Breast epithelium (tissue), 4 donors: ENCODE data around the gene FXYD3. TPM values are rescaled to one million over a fixed set of nuclear protein-coding genes. Genes with fewer than 3 reads are reported as not detected.

Experiments
- DNase-seq, 2 donors: peaks; one replicate each; pipeline ENCODE4 v3.0.0-alpha.2; 2019; ENCODE audit warnings: low spot score in 2 of 2
- H3K27ac ChIP-seq, 2 donors: fragments of 200-600 bp; sonication (generic) in 1 of 2; one replicate each; pipeline ENCODE4 v1.5.1; 2016 to 2019; ENCODE audit warnings: mild to moderate bottlenecking in 1 of 2
- H3K27me3 ChIP-seq, 2 donors: fragments of 200-600 bp; sonication (generic) in 1 of 2; one replicate each; pipeline versions ENCODE4 v1.5.1 to v1.6.0; 2017 to 2019; ENCODE audit warnings: control low read depth in 1 of 2, mild to moderate bottlenecking in 1 of 2
- H3K36me3 ChIP-seq: fragments of 200-600 bp; one replicate; pipeline ENCODE4 v1.5.1; 2019
- H3K4me1 ChIP-seq, 2 donors: fragments of 200-600 bp; sonication (generic); one replicate each; pipeline ENCODE4 v1.5.1; 2016 to 2019; ENCODE audit warnings: control low read depth in 1 of 2
- H3K4me3 ChIP-seq, 3 donors: fragments of 200-600 bp; sonication (generic); 1 replicate in 2 of 3; 2 replicates in 1 of 3; pipeline ENCODE4 v1.5.1; 2016 to 2019; ENCODE audit warnings: mild to moderate bottlenecking in 3 of 3, moderate library complexity in 2 of 3
- H3K9me3 ChIP-seq, 2 donors: fragments of 200-600 bp; sonication (generic) in 1 of 2; one replicate each; pipeline ENCODE4 v1.5.1; 2016 to 2019; ENCODE audit warnings: control low read depth in 1 of 2
- POLR2A ChIP-seq: fragments of 450-650 bp; IDR thresholded peaks from one replicate; pipeline ENCODE4 v1.6.1; 2016; ENCODE audit warnings: antibody characterized with exemption, mild to moderate bottlenecking, moderate library complexity
- POLR2AphosphoS5 ChIP-seq, 3 donors: sonication (generic); formaldehyde crosslinking; IDR thresholded peaks; one replicate each; pipeline ENCODE4 v1.6.1; 2017; ENCODE audit warnings: antibody characterized with exemption in 3 of 3
- intact Hi-C: fragments of 100-400 bp; cut with DNase I; formaldehyde crosslinking; loops from one replicate; pipeline ENCODE4 v1.15.1; 2023; ENCODE audit warnings: low total_unique reads
- total RNA-seq, 3 donors: library from RNA; depleted of rRNA; stranded (reverse); fragments of >200 nt; gene quantifications; one replicate each; pipeline ENCODE4 v1.1.0, GENCODE V29; 2016
- TF ChIP-seq, protein P1 (sequence below), 3 donors: fragments of 450-650 bp; IDR thresholded peaks; one replicate each; pipeline ENCODE4 v1.5.1; 2016 to 2017; ENCODE audit warnings: antibody characterized with exemption in 3 of 3, mild to moderate bottlenecking in 3 of 3, moderate library complexity in 3 of 3

Gene FXYD3
- total RNA-seq, 3 donors from 2014 or later: 135 to 318 TPM; not detected in 1

DNA sequence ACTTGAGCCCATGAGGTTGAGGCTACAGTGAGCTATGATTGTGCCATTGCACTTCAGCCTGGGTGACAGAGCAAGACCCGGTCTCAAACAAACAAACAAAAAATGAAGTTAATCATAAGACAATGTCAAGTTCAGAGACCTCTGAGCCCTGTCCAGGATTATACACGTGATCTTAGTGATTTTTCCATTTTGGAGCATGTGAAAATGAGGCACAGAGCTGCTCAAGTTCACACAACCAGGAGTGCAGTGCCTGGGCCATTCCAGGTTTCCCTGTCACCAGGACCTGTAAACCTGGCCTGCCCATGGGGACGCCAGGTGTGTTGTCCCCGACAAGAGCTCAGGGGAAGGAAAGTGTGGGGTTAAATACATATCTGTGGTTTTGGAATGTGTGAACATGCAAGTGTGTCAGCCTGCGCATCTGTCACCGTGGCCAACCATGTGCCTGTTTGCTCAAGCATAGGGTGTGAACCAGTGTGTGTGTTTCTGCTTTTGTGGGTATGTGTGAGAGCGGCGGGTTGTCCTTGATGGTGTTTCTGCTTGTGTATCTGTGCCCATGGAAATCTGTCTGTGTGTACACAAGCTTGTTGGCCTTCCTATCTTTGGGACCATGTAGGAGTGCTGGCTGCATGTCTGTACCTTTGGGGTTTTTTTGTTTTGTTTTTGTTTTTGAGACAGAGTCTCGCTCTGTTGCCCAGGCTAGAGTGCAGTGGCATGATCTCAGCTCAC, 21.5 kb downstream of the FXYD3 start:
- DNase-seq: no peak
- TF ChIP-seq, protein P1, sequence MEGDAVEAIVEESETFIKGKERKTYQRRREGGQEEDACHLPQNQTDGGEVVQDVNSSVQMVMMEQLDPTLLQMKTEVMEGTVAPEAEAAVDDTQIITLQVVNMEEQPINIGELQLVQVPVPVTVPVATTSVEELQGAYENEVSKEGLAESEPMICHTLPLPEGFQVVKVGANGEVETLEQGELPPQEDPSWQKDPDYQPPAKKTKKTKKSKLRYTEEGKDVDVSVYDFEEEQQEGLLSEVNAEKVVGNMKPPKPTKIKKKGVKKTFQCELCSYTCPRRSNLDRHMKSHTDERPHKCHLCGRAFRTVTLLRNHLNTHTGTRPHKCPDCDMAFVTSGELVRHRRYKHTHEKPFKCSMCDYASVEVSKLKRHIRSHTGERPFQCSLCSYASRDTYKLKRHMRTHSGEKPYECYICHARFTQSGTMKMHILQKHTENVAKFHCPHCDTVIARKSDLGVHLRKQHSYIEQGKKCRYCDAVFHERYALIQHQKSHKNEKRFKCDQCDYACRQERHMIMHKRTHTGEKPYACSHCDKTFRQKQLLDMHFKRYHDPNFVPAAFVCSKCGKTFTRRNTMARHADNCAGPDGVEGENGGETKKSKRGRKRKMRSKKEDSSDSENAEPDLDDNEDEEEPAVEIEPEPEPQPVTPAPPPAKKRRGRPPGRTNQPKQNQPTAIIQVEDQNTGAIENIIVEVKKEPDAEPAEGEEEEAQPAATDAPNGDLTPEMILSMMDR (IDR thresholded peaks at IDR 0.05): no peak
- no peak for TF ChIP-seq POLR2AphosphoS5 (IDR thresholded peaks at IDR 0.05)
- no peak for TF ChIP-seq POLR2A
- Histone ChIP-seq H3K4me3 (no peak overlapping the region), H3K36me3 (no peaks in the 10 kb centered on the region), H3K4me1 (peaks cover 0 to 5% of the 10 kb centered on the region in 2 donors), H3K9me3 (no peaks in the 10 kb centered on the region), H3K27me3 (no peaks in the 10 kb centered on the region), H3K27ac (peak overlapping the region in 1 of 2 donors; percentile 97)
- intact Hi-C loops: no loop called here

DNA sequence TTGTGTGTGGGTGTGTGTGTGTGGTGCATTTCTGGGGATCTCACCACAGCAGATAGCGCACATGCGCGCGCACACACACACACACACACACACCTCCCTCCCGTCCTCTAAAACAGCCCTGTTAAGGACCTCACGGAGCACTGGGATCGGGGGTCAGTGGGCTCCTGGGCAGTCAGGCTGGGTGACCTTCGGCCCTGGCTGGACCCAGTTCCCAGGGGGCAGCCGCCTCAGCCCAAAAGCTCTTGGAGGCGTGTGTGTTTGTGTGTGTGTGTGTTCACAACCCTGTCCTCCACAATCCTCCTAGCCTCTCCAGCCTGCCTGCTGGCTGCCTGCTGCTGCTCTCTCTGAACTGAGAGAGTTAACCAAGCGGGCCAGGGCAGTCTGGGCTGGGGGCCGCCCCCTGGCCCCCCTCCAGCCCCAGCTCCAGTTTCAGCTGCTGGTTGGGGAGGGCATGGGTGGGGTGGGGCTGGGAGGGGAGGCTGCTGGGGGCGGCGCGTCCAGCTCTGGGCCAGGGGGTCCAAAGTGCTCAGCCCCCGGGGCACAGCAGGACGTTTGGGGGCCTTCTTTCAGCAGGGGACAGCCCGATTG, 22.8 kb downstream of the FXYD3 start, which contains the start of gene FXYD1:
Gene FXYD1 (plus strand): TSS at position 520 of the 588 bp plus-strand sequence. CDS start 1,256 bp downstream, outside the sequence.
- Histone ChIP-seq H3K27ac (peak within 1 kb of the TSS; percentile 81 to 97), H3K27me3 (peaks cover 0 to 4% of the 10 kb centered on the region in 2 donors), H3K4me3 (peak within 1 kb of the TSS; percentile 38 to 66 (median 44)), H3K4me1 (peaks cover 0 to 5% of the 10 kb centered on the region in 2 donors), H3K36me3 (no peaks in the 10 kb centered on the region), H3K9me3 (no peaks in the 10 kb centered on the region)
- intact Hi-C loops: no loop called here
- no peak for DNase-seq
- TF ChIP-seq POLR2AphosphoS5 (IDR thresholded peaks at IDR 0.05) (no peak), POLR2A (no peak)
- TF ChIP-seq, protein P1 (IDR thresholded peaks at IDR 0.05): no peak

DNA sequence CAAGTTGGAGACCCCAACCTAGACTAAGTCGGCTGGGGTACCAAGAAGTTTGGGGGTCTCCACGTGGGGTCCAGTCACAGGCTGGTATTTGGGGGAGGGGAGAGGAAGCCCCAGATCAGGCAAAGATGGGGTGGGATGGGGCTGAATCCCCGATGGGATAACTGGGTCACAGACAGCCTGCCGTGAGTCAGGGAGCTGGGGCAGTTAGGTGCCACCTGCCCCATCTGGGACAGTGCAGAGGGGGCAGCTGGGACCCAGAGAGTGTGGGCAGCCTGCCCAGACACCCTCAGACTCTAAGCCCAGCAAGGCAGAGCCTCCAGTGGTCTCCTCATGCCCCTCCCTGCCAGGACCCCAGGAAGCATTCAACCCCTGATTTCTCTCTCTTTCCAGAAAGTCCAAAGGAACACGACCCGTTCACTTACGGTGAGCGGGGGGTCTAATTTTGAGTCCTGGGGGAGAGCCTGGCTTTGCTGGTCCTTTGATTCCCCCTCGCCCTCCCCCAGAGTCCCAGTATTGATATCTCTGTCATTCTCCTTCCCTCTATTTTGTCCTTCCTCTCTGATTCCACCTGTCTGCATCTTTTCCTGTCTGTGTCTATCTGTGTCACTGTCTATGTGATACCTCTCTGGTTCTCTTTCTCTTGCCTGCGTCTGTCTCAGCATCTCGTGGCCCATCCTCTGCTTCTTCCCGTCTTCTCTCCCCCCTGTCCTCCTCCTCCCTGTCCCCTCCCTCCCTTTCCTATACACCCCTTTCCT, 24.8 kb downstream of the FXYD3 start:
- H3K9me3 ChIP-seq: no peaks in the 10 kb centered on the region
- H3K27ac ChIP-seq: peak overlapping the region; percentile 81 to 97
- peaks cover 0 to 19% of the 10 kb centered on the region in 2 donors for H3K27me3 ChIP-seq
- no peak for DNase-seq
- intact Hi-C loops: no loop called here
- TF ChIP-seq, protein P1 (IDR thresholded peaks at IDR 0.05): no peak
- no peak for TF ChIP-seq POLR2AphosphoS5 (IDR thresholded peaks at IDR 0.05)
- TF ChIP-seq POLR2A: no peak
- peaks cover 0 to 5% of the 10 kb centered on the region in 2 donors for H3K4me1 ChIP-seq
- H3K4me3 ChIP-seq: peak overlapping the region; percentile 38 to 66 (median 44)
- no peaks in the 10 kb centered on the region for H3K36me3 ChIP-seq

DNA sequence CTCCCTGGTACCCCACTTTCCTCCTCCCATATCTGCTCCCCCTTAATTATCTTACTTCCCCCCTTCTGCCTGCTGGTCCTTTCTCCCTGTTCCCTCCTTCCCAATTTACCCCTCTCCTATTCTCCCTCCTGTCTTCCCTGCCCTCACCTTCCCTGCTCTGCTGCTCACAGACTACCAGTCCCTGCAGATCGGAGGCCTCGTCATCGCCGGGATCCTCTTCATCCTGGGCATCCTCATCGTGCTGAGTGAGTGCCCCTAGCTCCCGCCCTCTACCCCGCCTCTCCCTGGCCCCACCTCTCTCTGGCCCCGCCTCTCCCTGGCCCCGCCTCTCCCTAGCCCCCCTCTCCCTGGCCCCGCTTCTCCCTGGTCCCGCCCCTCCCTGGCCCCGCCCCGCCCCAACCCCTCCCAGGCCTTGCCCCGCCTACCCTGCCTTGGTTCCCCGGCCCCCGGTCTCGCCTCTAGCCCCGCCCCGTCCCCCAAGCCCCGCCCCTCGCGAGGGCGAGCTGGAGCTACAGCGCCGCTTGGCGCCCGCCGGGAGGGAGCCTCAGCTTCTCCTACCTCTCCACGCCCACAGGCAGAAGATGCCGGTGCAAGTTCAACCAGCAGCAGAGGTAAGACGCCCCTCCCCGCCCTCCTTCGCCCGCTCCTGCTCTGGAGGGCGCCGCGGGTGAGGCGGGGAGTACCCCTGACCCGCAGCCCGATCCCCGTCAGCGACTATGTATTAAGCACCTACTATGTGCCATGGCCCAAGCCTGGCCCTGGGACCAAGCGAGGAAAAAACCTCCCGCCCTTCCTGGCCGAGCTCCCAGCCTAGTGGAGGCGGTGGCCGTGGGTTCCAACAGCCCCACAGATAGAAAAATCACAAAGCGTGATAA, 25.6 kb downstream of the FXYD3 start:
- Histone ChIP-seq H3K36me3 (no peaks in the 10 kb centered on the region), H3K9me3 (no peaks in the 10 kb centered on the region), H3K27ac (peak overlapping the region; percentile 81 to 97), H3K4me1 (peaks cover 0 to 5% of the 10 kb centered on the region in 2 donors), H3K27me3 (peaks cover 0 to 19% of the 10 kb centered on the region in 2 donors), H3K4me3 (peak overlapping the region; percentile 38 to 66 (median 44))
- peak; percentile 93 for DNase-seq
- TF ChIP-seq, protein P1 (IDR thresholded peaks at IDR 0.05): peak in 1 of 3 donors; percentile 25
- no peak for TF ChIP-seq POLR2A
- TF ChIP-seq POLR2AphosphoS5 (IDR thresholded peaks at IDR 0.05): peak; percentile 20 to 64 (median 28)
- intact Hi-C loops: no loop called here
